GM08714 (cell line): ENCODE measurements around the gene BAHCC1.

Experiments
- H3K4me3 ChIP-seq: fragments of 200-500 bp; sonication (Bioruptor generic); 2 replicates; pipeline ENCODE4 v1.5.1; 2014; ENCODE audit warnings: mild to moderate bottlenecking, low read length, inconsistent platforms
- ZNF274 ChIP-seq: IDR thresholded peaks from 2 replicates; pipeline ENCODE4 v1.6.1; 2012; ENCODE audit warnings: mild to moderate bottlenecking, low read depth, low read length

The BAHCC1 gene

GRCh38 chr17:81462506-81463125 is 67.4 kb downstream of the BAHCC1 start:
- TF ChIP-seq ZNF274, result no peak
- H3K4me3 ChIP-seq, result no peak overlapping the region

DNA sequence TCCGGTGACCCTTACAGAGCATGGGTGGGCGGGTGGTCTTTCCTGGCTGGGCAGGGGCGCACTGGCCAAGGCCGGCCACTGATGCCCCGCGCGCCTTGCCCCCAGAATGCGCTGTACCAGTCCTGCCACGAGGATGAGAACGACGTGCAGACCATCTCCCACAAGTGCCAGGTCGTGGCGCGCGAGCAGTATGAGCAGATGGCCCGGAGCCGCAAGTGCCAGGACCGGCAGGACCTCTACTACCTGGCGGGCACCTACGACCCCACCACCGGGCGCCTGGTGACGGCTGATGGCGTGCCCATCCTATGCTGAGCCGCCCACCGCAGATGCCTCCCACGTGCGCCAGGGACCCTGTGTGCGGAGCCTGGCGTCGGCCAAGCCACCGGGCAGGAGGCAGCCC is 68.2 kb downstream of the BAHCC1 start:
- no peak for TF ChIP-seq ZNF274
- no peak overlapping the region for H3K4me3 ChIP-seq

DNA sequence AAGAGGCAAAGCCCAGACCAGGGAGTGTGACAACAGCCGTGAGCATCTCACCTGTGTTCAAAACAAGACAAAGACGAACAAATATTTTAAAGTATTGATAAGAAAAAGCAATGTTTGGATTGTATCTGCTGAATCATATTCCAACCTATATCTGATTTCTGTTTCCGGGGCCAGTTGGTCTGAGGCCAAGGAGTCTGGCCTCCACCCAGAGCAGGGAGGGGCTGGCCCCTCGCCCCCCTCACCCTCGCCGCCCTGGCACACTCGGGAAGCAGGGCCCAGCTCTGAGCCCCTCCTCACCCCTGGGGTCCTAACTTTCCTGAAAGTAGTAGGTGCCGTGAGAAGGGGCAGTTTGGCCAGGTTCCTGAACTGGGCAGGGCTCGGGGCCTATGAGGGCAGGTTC is 69.3 kb downstream of the BAHCC1 start:
- TF ChIP-seq ZNF274, result no peak
- no peak overlapping the region for H3K4me3 ChIP-seq

GRCh38 chr17:81465910-81466309 is 70.7 kb downstream of the BAHCC1 start:
- no peak overlapping the region for H3K4me3 ChIP-seq
- no peak for TF ChIP-seq ZNF274

DNA sequence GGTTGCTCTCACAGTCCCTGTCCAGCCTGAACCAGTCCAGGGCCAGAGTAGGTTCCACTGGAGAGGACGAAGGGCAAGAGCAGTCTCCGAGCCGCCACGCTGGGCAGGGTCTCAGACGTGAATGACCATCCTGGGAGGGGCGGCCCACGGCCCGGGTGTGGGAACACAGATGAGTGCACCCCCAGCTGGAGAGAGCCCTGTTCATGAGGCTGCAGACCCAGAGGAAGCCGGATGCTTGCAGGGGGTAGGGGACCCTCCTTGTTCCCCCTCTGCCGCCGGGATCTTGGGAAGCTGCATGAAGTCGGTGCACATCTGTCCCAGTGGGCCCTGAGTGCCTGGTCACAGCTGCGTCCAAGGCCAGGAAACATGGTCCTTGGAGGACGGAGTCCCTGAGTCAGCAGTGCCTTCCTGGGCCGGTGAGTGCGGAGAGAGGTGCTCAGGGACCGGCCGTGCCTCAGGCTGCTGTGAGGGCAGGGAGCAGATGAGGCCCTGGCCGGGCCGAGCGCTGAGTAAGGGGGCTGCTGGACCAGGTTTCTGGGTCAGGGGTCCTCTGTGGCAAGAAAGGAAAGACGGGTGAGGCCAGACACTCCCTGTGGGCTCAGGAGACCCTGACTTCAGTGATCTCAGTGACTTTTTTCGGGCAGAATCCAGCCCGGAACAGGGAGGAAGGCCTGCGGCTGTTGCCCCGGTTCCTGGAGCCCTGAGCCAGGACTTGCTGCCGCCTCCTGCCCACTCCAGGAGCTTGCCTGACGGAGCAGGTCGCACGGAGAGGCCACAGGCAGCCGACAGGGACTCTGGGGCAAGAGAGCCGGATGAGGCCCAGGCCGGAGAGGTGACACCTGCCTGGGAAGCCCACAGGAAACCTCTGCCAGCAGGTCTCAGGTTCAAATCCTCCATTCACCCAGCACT is 71.6 kb downstream of the BAHCC1 start:
- no peak for TF ChIP-seq ZNF274
- no peak overlapping the region for H3K4me3 ChIP-seq

GRCh38 chr17:81468111-81468769 is 73.0 kb downstream of the BAHCC1 start:
- TF ChIP-seq ZNF274, result no peak
- H3K4me3 ChIP-seq, result no peak overlapping the region

- TF ChIP-seq ZNF274, result no peak
- H3K4me3 ChIP-seq, result no peak overlapping the region
Observed at GRCh38 chr17:81468770-81469121, 73.5 kb downstream of the BAHCC1 start.

GRCh38 chr17:81469266-81469665 is 74.0 kb downstream of the BAHCC1 start:
- no peak overlapping the region for H3K4me3 ChIP-seq
- TF ChIP-seq ZNF274, result no peak

DNA sequence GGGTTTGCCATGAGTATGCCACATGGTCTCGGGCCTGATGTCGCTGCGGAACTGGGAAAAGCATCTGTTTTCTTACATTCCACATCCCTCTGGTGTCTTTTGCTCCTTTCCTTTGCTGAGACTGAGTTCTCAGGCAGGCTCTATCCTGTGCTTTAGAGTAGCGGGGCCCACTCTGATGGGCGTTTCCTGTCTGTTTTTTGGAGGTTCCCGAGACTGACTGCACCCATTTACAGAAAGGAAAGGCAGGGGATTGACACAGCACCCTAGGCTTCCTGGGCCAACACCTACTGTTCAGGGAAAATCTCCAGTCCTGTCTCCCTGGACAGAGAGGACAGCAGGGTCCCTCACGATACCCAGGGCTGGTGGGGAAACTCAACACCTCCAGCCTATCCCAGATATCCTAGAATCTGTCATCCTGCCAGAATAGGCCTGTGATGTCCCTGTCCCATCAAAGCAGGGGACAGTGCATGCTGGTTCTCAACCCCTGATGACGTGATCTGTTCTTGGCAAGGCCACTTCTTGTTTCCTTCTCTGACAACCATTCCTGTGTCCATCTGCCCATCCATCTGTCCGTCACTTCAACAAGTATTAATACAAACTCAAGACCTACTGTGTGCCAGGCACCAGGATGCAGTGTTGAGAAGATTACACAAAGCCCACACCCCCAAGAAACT is 75.2 kb downstream of the BAHCC1 start:
- TF ChIP-seq ZNF274, result no peak
- no peak overlapping the region for H3K4me3 ChIP-seq

DNA sequence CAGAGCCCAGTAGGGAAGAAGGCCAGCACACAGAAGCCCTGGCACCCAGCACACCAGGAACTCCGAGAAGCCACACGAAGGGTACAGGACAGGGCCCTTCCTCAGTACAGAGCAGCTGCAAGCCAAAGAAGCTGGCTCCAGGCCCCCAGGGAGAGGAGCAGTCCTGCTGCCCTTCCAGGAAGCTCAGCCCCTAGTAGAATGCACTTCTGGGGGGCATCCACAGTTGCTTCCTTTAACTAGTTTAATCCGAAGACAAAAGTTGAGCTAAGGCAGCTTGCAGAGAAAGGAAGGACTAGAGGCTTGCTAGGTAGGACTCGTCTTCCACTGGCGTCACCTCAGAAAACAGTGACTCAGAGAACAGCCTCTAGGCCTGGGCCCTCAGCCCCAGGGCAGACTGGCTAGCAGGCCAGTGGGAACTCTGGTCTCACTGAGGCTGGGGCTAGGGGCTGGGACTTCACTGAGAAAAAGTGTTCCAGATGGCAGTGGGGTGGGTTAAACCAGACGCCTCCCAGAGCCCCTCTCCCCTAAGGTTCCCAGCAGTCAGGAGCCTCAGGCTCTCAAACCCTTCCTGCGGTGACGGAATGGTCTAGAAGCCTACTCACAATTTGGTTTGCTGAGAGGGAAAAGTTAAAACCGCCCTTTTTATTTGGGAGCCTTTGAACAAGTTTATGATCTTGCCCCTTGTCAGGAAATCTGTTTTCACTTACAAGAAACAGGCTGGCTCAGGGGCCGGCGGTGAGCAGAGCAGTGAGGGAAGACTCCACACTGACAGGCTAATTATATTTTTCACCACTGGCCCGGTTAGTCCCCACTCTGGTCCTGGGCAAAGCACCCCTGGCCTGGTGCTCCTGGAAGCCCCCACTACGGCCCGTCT is 75.9 kb downstream of the BAHCC1 start:
- no peak overlapping the region for H3K4me3 ChIP-seq
- no peak for TF ChIP-seq ZNF274

- no peak for TF ChIP-seq ZNF274
- no peak overlapping the region for H3K4me3 ChIP-seq
Observed at GRCh38 chr17:81471818-81472456, 76.7 kb downstream of the BAHCC1 start.

GRCh38 chr17:81473019-81473418 is 77.8 kb downstream of the BAHCC1 start:
- no peak overlapping the region for H3K4me3 ChIP-seq

DNA sequence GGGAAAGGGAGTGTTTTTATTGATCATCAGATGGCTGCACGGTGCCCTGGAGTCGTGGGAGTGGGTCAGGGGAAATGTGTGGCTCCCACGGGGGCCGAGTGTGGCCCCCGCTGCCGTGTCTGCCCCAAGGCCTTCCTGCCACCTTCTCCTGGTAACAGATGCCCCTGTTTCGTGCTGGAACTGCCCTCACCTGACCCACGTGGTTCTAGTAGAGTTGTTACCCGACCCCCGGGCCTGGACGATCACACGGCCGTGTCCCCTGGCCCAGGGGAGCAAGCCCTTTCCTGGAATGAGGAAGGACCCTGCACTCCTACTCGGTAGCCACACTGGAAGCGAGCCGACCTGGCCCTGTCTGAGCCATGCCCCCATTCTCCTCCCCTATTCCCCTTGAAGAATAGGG is 79.7 kb downstream of the BAHCC1 start:
- TF ChIP-seq ZNF274, result no peak
- H3K4me3 ChIP-seq, result no peak overlapping the region

More at GRCh38 chr17:81473019-81473418, 77.8 kb downstream of the BAHCC1 start:
- TF ChIP-seq ZNF274, result no peak
